GM23248 (cell line): Measurements from ENCODE around the gene PPP2R5C. TPM values are rescaled to one million over a fixed set of nuclear protein-coding genes. Genes with fewer than 3 reads are reported as not detected.

ENCODE experiments used
- DNase-seq: peaks from one replicate; pipeline ENCODE4 v3.0.0-alpha.2; 2015
- H2AFZ ChIP-seq: fragments of 200-600 bp; sonication (generic); 2 replicates; pipeline ENCODE4 v1.6.1; 2016; ENCODE audit warnings: antibody characterized with exemption
- H3F3A ChIP-seq: fragments of 200-600 bp; sonication (generic); 2 replicates; pipeline ENCODE4 v1.6.1; 2016; ENCODE audit warnings: mild to moderate bottlenecking, antibody characterized with exemption, mixed run types; ENCODE audit not compliant: insufficient read depth
- H3K27ac ChIP-seq: fragments of 200-600 bp; sonication (generic); 2 replicates; pipeline ENCODE4 v1.5.1; 2016; ENCODE audit warnings: mild to moderate bottlenecking
- H3K27me3 ChIP-seq: fragments of 200-600 bp; sonication (generic); replicated peaks from 2 replicates; pipeline ENCODE4 v1.6.1; 2016; ENCODE audit warnings: mild to moderate bottlenecking; ENCODE audit not compliant: insufficient read depth
- H3K36me3 ChIP-seq: fragments of 200-600 bp; sonication (generic); 2 replicates; pipeline ENCODE4 v1.6.1; 2016; ENCODE audit warnings: low read depth, mild to moderate bottlenecking
- H3K4me1 ChIP-seq: fragments of 200-600 bp; sonication (generic); 2 replicates; pipeline ENCODE4 v1.6.1; 2016; ENCODE audit warnings: mild to moderate bottlenecking; ENCODE audit not compliant: insufficient read depth
- H3K4me2 ChIP-seq: fragments of 200-600 bp; sonication (generic); one replicate; pipeline ENCODE4 v1.6.1; 2016; ENCODE audit warnings: mild to moderate bottlenecking; ENCODE audit not compliant: unreplicated experiment
- H3K4me3 ChIP-seq: fragments of 200-600 bp; sonication (generic); 2 replicates; pipeline ENCODE4 v1.5.1; 2016; ENCODE audit warnings: mild to moderate bottlenecking
- H3K79me2 ChIP-seq: fragments of 200-600 bp; sonication (generic); 2 replicates; pipeline ENCODE4 v1.6.1; 2016; ENCODE audit warnings: mild to moderate bottlenecking; ENCODE audit not compliant: insufficient read depth
- H3K9ac ChIP-seq: fragments of 200-600 bp; sonication (generic); 2 replicates; pipeline ENCODE4 v1.6.1; 2016; ENCODE audit warnings: mild to moderate bottlenecking
- H3K9me2 ChIP-seq: fragments of 200-600 bp; sonication (generic); 2 replicates; pipeline ENCODE4 v1.6.1; 2016; ENCODE audit warnings: mixed run types, mild to moderate bottlenecking, moderate library complexity; ENCODE audit not compliant: insufficient read depth
- H3K9me3 ChIP-seq: fragments of 200-600 bp; sonication (generic); one replicate; pipeline ENCODE4 v1.6.1; 2017; ENCODE audit warnings: low read depth
- H4K20me1 ChIP-seq: fragments of 200-600 bp; sonication (generic); 2 replicates; pipeline ENCODE4 v1.6.0; 2016; ENCODE audit not compliant: insufficient read depth
- EZH2 ChIP-seq: fragments of 200-600 bp; sonication (generic); IDR thresholded peaks from 2 replicates; pipeline ENCODE4 v1.6.1; 2018; ENCODE audit warnings: antibody characterized with exemption, mild to moderate bottlenecking; ENCODE audit not compliant: insufficient read depth, poor library complexity, severe bottlenecking
- EZH2phosphoT487 ChIP-seq: fragments of 200-600 bp; sonication (generic); IDR thresholded peaks from 2 replicates; pipeline ENCODE4 v1.6.1; 2018; ENCODE audit warnings: antibody characterized with exemption, moderate library complexity, mild to moderate bottlenecking, low read depth; ENCODE audit not compliant: insufficient read depth
- WGBS, 2 experiments: methylation state at CpG; one replicate each; pipeline ENCODE4 v1.1.6; 2015 to 2017; ENCODE audit warnings: low lambda C conversion rate in 2 of 2, low coverage in 1 of 2; ENCODE audit errors: missing lambda C conversion rate in 2 of 2; 5-methylcytosine and 5-hydroxymethylcytosine counted together
- in situ Hi-C: fragments of 300-500 bp; cut with MboI; formaldehyde crosslinking; loops from 2 replicates; pipeline ENCODE4 v1.15.0; 2020
- polyA plus RNA-seq: library from polyadenylated mRNA; unstranded; fragments of >200 nt; fragmentation: Nextera tagmentation; extraction: Ambion mirVana; gene quantifications from 2 replicates; pipeline ENCODE4 v1.2.1, GENCODE V29; 2016
- total RNA-seq: library from RNA; depleted of rRNA; stranded (reverse); fragments of >200 nt; shearing (Covaris generic); gene quantifications from 2 replicates; pipeline ENCODE4 v1.2.3, GENCODE V29; 2014

The PPP2R5C gene
- total and polyA plus RNA-seq, 2 experiments from 2014 or later = 76.3 to 77.9 TPM

- in situ Hi-C loops = no loop called here
- TF ChIP-seq EZH2 (no peak), EZH2phosphoT487 (no peak)
- no peak overlapping the region for H2AFZ ChIP-seq
- DNase-seq = no peak
- H3K9me3 ChIP-seq = no peaks in the 10 kb centered on the region
- H3K4me1 ChIP-seq = no peaks in the 10 kb centered on the region
- H3K4me2 ChIP-seq = no peak overlapping the region
- no peaks in the 10 kb centered on the region for H3K27me3 ChIP-seq
- WGBS, 2 experiments = 76 to 79% methylated on average over 12 of the region's 12 CpGs
- no peak overlapping the region for H3K27ac ChIP-seq
- H3K79me2 ChIP-seq = no peaks in the 10 kb centered on the region
- no peaks in the 10 kb centered on the region for H4K20me1 ChIP-seq
- H3K9me2 ChIP-seq = no peaks in the 10 kb centered on the region
- H3K4me3 ChIP-seq = no peak overlapping the region
- no peak overlapping the region for H3K9ac ChIP-seq
- H3K36me3 ChIP-seq = peaks cover 37% of the 10 kb centered on the region
- no peaks in the 10 kb centered on the region for H3F3A ChIP-seq
Observed at GRCh38 chr14:101894365-101895081, 133.0 kb downstream of the PPP2R5C start.

DNA sequence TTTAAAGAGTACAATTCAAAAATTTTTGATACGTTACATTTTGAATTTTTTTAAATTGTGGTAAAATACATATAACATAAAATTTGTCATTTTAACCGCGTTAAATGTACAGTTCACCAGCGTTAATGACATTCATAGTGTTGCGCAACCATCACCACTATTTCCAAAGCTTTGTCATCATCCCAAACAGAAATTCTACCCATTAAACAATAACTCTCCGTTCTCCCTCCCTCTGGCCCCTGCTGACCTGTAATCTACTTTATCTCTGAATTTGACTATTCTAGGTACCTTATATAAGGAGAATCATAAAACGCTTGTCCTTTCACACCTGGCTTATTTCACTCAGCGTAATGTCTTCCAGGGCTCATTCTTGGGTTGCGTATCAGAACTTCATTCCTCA, 133.7 kb downstream of the PPP2R5C start:
- TF ChIP-seq EZH2phosphoT487 (no peak), EZH2 (no peak)
- in situ Hi-C loops = no loop called here
- Histone ChIP-seq H3K36me3 (peaks cover 40% of the 10 kb centered on the region), H3K27me3 (no peaks in the 10 kb centered on the region), H2AFZ (no peak overlapping the region), H3K9me2 (no peaks in the 10 kb centered on the region), H4K20me1 (no peaks in the 10 kb centered on the region), H3K4me3 (no peak overlapping the region), H3F3A (no peaks in the 10 kb centered on the region), H3K4me2 (no peak overlapping the region), H3K9ac (no peak overlapping the region), H3K9me3 (no peaks in the 10 kb centered on the region), H3K4me1 (no peaks in the 10 kb centered on the region), H3K27ac (no peak overlapping the region), H3K79me2 (no peaks in the 10 kb centered on the region)
- DNase-seq = no peak
- WGBS, 2 experiments = 84 to 89% methylated on average over 9 of the region's 9 CpGs

DNA sequence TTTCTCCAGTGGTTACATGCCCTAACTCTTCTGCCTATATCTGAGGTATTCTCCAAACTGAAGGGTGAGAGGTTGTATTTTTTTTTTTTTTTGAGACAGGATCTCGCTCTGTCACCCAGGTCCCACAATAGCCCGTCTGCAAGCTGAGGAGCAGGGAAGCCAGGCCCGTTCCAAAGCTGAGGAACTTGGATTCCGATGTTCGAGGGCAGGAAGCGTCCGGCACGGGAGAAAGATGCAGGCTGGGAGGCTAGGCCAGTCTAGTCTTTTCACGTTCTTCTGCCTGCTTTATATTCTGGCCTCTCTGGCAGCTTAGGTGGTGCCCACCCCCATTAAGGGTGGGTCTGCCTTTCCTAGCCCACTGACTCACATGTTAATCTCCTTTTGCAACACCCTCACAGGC, 135.8 kb downstream of the PPP2R5C start:
- Histone ChIP-seq H3K4me3 (no peak overlapping the region), H3K4me2 (no peak overlapping the region), H4K20me1 (no peaks in the 10 kb centered on the region), H3F3A (no peaks in the 10 kb centered on the region), H3K27ac (no peak overlapping the region), H3K36me3 (peaks cover 49% of the 10 kb centered on the region), H3K9ac (no peak overlapping the region), H3K79me2 (no peaks in the 10 kb centered on the region), H3K4me1 (no peaks in the 10 kb centered on the region), H3K9me2 (no peaks in the 10 kb centered on the region), H3K27me3 (no peaks in the 10 kb centered on the region), H2AFZ (no peak overlapping the region), H3K9me3 (no peaks in the 10 kb centered on the region)
- DNase-seq = no peak
- TF ChIP-seq EZH2phosphoT487 (no peak), EZH2 (no peak)
- in situ Hi-C loops = no loop called here
- 98 to 99% methylated on average over 9 of the region's 9 CpGs for WGBS, 2 experiments

GRCh38 chr14:101898416-101898815, 136.9 kb downstream of the PPP2R5C start:
- peaks cover 49% of the 10 kb centered on the region for H3K36me3 ChIP-seq
- WGBS, 2 experiments = 92 to 95% methylated on average over 8 of the region's 8 CpGs
- no peak overlapping the region for H3K9ac ChIP-seq
- no peaks in the 10 kb centered on the region for H3F3A ChIP-seq
- TF ChIP-seq EZH2phosphoT487 (no peak), EZH2 (no peak)
- no peaks in the 10 kb centered on the region for H3K4me1 ChIP-seq
- no peaks in the 10 kb centered on the region for H3K27me3 ChIP-seq
- H3K9me2 ChIP-seq = no peaks in the 10 kb centered on the region
- H3K9me3 ChIP-seq = no peaks in the 10 kb centered on the region
- H4K20me1 ChIP-seq = no peaks in the 10 kb centered on the region
- H3K4me3 ChIP-seq = no peak overlapping the region
- no peak for DNase-seq
- no peak overlapping the region for H3K4me2 ChIP-seq
- in situ Hi-C loops = no loop called here
- no peak overlapping the region for H3K27ac ChIP-seq
- H3K79me2 ChIP-seq = no peaks in the 10 kb centered on the region
- no peak overlapping the region for H2AFZ ChIP-seq

- H3K9me2 ChIP-seq = no peaks in the 10 kb centered on the region
- H3K27ac ChIP-seq = no peak overlapping the region
- no peak overlapping the region for H2AFZ ChIP-seq
- no peak overlapping the region for H3K4me3 ChIP-seq
- H3F3A ChIP-seq = no peaks in the 10 kb centered on the region
- in situ Hi-C loops = no loop called here
- H4K20me1 ChIP-seq = no peaks in the 10 kb centered on the region
- 98 to 100% methylated on average over 11 of the region's 11 CpGs for WGBS, 2 experiments
- no peak for DNase-seq
- no peaks in the 10 kb centered on the region for H3K79me2 ChIP-seq
- H3K9me3 ChIP-seq = no peaks in the 10 kb centered on the region
- H3K27me3 ChIP-seq = no peaks in the 10 kb centered on the region
- H3K9ac ChIP-seq = no peak overlapping the region
- H3K4me1 ChIP-seq = no peaks in the 10 kb centered on the region
- H3K4me2 ChIP-seq = no peak overlapping the region
- TF ChIP-seq EZH2 (no peak), EZH2phosphoT487 (no peak)
- H3K36me3 ChIP-seq = peaks cover 57% of the 10 kb centered on the region
Observed at GRCh38 chr14:101899263-101899662, 137.8 kb downstream of the PPP2R5C start.
